GM12891 (cell line): Measurements from ENCODE around the gene MUCL3.

Experiments
- POLR2A ChIP-seq: IDR thresholded peaks from 2 replicates; pipeline ENCODE4 v1.6.1; 2011; ENCODE audit warnings: low read depth, low read length, control low read depth
- POLR2AphosphoS5 ChIP-seq: IDR thresholded peaks from 2 replicates; pipeline ENCODE4 v1.6.1; 2011; ENCODE audit warnings: low read depth, low read length, control low read depth
- TAF1 ChIP-seq: IDR thresholded peaks from 2 replicates; pipeline ENCODE4 v1.6.1; 2011; ENCODE audit warnings: low read depth, low read length, control low read depth

DNA sequence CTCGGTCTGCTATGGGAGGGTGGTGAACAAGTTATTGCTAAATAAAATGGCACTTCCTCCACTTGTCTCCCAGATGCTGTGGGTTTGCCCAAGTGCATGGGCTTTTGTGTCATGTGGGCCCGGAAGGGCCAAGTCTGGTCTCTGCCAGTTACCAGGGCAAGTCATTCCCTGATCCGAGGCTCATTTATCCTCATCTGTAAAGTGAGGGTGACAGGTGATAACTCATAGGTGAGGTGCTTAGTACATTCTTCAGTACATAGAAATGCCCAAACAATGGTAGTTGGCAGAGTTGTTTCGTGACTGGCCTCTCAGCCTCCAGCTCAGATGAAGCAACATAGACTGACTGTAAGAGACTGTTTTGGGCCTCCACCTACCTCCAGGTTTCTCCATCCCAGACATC is 2.0 kb upstream of the MUCL3 start:
- TF ChIP-seq POLR2AphosphoS5 (no peak), POLR2A (no peak), TAF1 (no peak)
